Mesenchymal stem cell (in vitro differentiated cells and primary cell): Measurements from ENCODE around the gene URAD. TPM values are rescaled to one million over a fixed set of nuclear protein-coding genes. Genes with fewer than 3 reads are reported as not detected.

Source experiments
- DNase-seq: peaks from one replicate; pipeline ENCODE4 v3.0.0-alpha.2; 2013
- H2AFZ ChIP-seq: one replicate; pipeline ENCODE4 v1.6.1; 2013; ENCODE audit warnings: low read depth, mild to moderate bottlenecking, control low read depth, inconsistent platforms, low read length, moderate library complexity
- H2AK5ac ChIP-seq: 2 replicates; pipeline ENCODE4 v1.6.1; 2013; ENCODE audit warnings: low read length, moderate library complexity, mild to moderate bottlenecking, inconsistent platforms; ENCODE audit not compliant: severe bottlenecking
- H2BK120ac ChIP-seq: one replicate; pipeline ENCODE4 v1.6.1; 2013; ENCODE audit warnings: low read depth, mild to moderate bottlenecking, inconsistent platforms, low read length, moderate library complexity
- H2BK12ac ChIP-seq, 2 experiments: one replicate each; pipeline ENCODE4 v1.6.1; 2013; ENCODE audit warnings: inconsistent platforms in 2 of 2, low read length in 2 of 2, mild to moderate bottlenecking in 2 of 2, moderate library complexity in 2 of 2, control low read depth in 1 of 2
- H2BK15ac ChIP-seq: one replicate; pipeline ENCODE4 v1.6.1; 2013; ENCODE audit warnings: mild to moderate bottlenecking, low read depth, inconsistent platforms; ENCODE audit not compliant: poor library complexity, severe bottlenecking
- H2BK5ac ChIP-seq: 2 replicates; pipeline ENCODE4 v1.6.1; 2013; ENCODE audit warnings: low read depth, mild to moderate bottlenecking, low read length, control low read depth, inconsistent platforms; ENCODE audit not compliant: poor library complexity, severe bottlenecking
- H3K14ac ChIP-seq, 2 experiments: one replicate each; pipeline ENCODE4 v1.6.1; 2013; ENCODE audit warnings: inconsistent platforms in 2 of 2, low read length in 2 of 2, control low read depth in 1 of 2, mild to moderate bottlenecking in 1 of 2, moderate library complexity in 1 of 2
- H3K18ac ChIP-seq, 2 experiments: one replicate each; pipeline ENCODE4 v1.6.1; 2013; ENCODE audit warnings: inconsistent platforms in 2 of 2, low read length in 2 of 2, control low read depth in 1 of 2, low read depth in 1 of 2, mild to moderate bottlenecking in 1 of 2
- H3K23ac ChIP-seq, 2 experiments: one replicate each; pipeline ENCODE4 v1.6.1; 2013; ENCODE audit warnings: inconsistent platforms in 2 of 2, low read length in 2 of 2, mild to moderate bottlenecking in 2 of 2, moderate library complexity in 2 of 2, control low read depth in 1 of 2
- H3K27ac ChIP-seq: 2 replicates; pipeline ENCODE4 v1.5.1; 2013; ENCODE audit warnings: mild to moderate bottlenecking, moderate library complexity, low read length, control low read depth, inconsistent platforms; ENCODE audit not compliant: poor library complexity, severe bottlenecking
- H3K27me3 ChIP-seq, 2 experiments: 2 replicates each; pipeline versions ENCODE4 v1.6.1 to v1.7.0; 2013; ENCODE audit warnings: low read length in 2 of 2, mild to moderate bottlenecking in 2 of 2, moderate library complexity in 2 of 2, control low read depth in 1 of 2, inconsistent platforms in 1 of 2; ENCODE audit not compliant: control insufficient read depth in 1 of 2, insufficient read depth in 1 of 2
- H3K36me3 ChIP-seq, 2 experiments: 2 replicates each; pipeline versions ENCODE4 v1.6.1 to v1.7.0; 2013; ENCODE audit warnings: low read length in 2 of 2, control low read depth in 1 of 2, inconsistent platforms in 1 of 2, low read depth in 1 of 2, mild to moderate bottlenecking in 1 of 2; ENCODE audit not compliant: insufficient read depth in 2 of 2, control insufficient read depth in 1 of 2
- H3K4ac ChIP-seq, 2 experiments: one replicate each; pipeline ENCODE4 v1.6.1; 2013; ENCODE audit warnings: inconsistent platforms in 2 of 2, low read length in 2 of 2, mild to moderate bottlenecking in 2 of 2, moderate library complexity in 2 of 2, control low read depth in 1 of 2, low read depth in 1 of 2
- H3K4me1 ChIP-seq: 2 replicates; pipeline ENCODE4 v1.6.1; 2013; ENCODE audit warnings: low read depth, low read length, control low read depth; ENCODE audit not compliant: control insufficient read depth, insufficient read depth
- H3K4me2 ChIP-seq: 2 replicates; pipeline ENCODE4 v1.6.1; 2013; ENCODE audit warnings: low read length, mild to moderate bottlenecking, inconsistent platforms; ENCODE audit not compliant: poor library complexity, severe bottlenecking
- H3K4me3 ChIP-seq, 2 experiments: 2 replicates each; pipeline versions ENCODE4 v1.5.1 to v1.7.0; 2013; ENCODE audit warnings: low read length in 2 of 2, mild to moderate bottlenecking in 2 of 2, control low read depth in 1 of 2, low read depth in 1 of 2; ENCODE audit not compliant: insufficient read depth in 1 of 2
- H3K79me1 ChIP-seq: replicated peaks from 2 replicates; pipeline ENCODE4 v1.6.1; 2013; ENCODE audit warnings: mild to moderate bottlenecking, control low read depth, low read length, inconsistent platforms; ENCODE audit not compliant: poor library complexity, severe bottlenecking
- H3K9ac ChIP-seq: 2 replicates; pipeline ENCODE4 v1.7.0; 2013; ENCODE audit warnings: mild to moderate bottlenecking, low read length, moderate library complexity
- H3K9me3 ChIP-seq: 2 replicates; pipeline ENCODE4 v1.7.0; 2013; ENCODE audit warnings: mild to moderate bottlenecking, low read length; ENCODE audit not compliant: control insufficient read depth
- H4K8ac ChIP-seq: one replicate; pipeline ENCODE4 v1.6.1; 2013; ENCODE audit warnings: inconsistent platforms, mild to moderate bottlenecking, low read length, moderate library complexity
- H4K91ac ChIP-seq: one replicate; pipeline ENCODE4 v1.6.1; 2013; ENCODE audit warnings: mild to moderate bottlenecking, low read length, inconsistent platforms
- WGBS: methylation state at CpG from one replicate; pipeline ENCODE4 v1.1.7; 2013; ENCODE audit warnings: mixed read lengths; 5-methylcytosine and 5-hydroxymethylcytosine counted together
- polyA plus RNA-seq, 2 experiments: library from polyadenylated mRNA; stranded (reverse); fragments of 200-250 nt; gene quantifications; one replicate each; pipeline ENCODE4 v1.2.3, GENCODE V29; 2013

The URAD gene
- not detected for polyA plus RNA-seq (2013, experiment 1 of 2)
- not detected for polyA plus RNA-seq (2013, experiment 2 of 2)

- 76% methylated on average over 11 of the region's 11 CpGs for WGBS
- Histone ChIP-seq H2AK5ac (no peak within 1 kb of the TSS), H3K27ac (no peak within 1 kb of the TSS)
These were observed at the start of gene URAD for GRCh38 chr13:27988520-27988919. Gene URAD (minus strand): TSS chr13:27988693. CDS start chr13:27988637, 56 bp downstream.

GRCh38 chr13:28037399-28037798 is 48.9 kb upstream of the URAD start:
- no peak overlapping the region for H3K4ac ChIP-seq
- no peaks in the 10 kb centered on the region for H3K36me3 ChIP-seq
- no peak overlapping the region for H2BK120ac ChIP-seq
- no peak overlapping the region for H3K18ac ChIP-seq
- H2BK12ac ChIP-seq = no peak overlapping the region
- H4K91ac ChIP-seq = no peak overlapping the region
- H2AFZ ChIP-seq = no peak overlapping the region
- H3K27me3 ChIP-seq = peaks cover 0 to 32% of the 10 kb centered on the region in 2 experiments
- H4K8ac ChIP-seq = peak overlapping the region; percentile 17
- H3K4me2 ChIP-seq = no peak overlapping the region
- H3K79me1 ChIP-seq = no peaks in the 10 kb centered on the region
- H2BK5ac ChIP-seq = no peak overlapping the region
- H3K4me3 ChIP-seq = no peak overlapping the region
- no peaks in the 10 kb centered on the region for H3K9me3 ChIP-seq
- H2AK5ac ChIP-seq = no peak overlapping the region
- H3K23ac ChIP-seq = no peak overlapping the region
- no peak overlapping the region for H3K27ac ChIP-seq
- peak overlapping the region in 1 of 2 experiments; percentile 47 for H3K14ac ChIP-seq
- WGBS = 56% methylated on average over 2 of the region's 2 CpGs
- no peak overlapping the region for H2BK15ac ChIP-seq
- no peak overlapping the region for H3K9ac ChIP-seq
- DNase-seq = no peak
- no peaks in the 10 kb centered on the region for H3K4me1 ChIP-seq

More at GRCh38 chr13:27988520-27988919, at the start of gene URAD:
- Histone ChIP-seq H3K9me3 (no peaks in the 10 kb centered on the region), H3K4me1 (no peaks in the 10 kb centered on the region), H3K79me1 (no peaks in the 10 kb centered on the region), H3K18ac (no peak within 1 kb of the TSS), H2BK120ac (no peak within 1 kb of the TSS), H3K14ac (no peak within 1 kb of the TSS), H4K8ac (no peak within 1 kb of the TSS), H2BK5ac (no peak within 1 kb of the TSS), H3K27me3 (peaks cover 28 to 64% of the 10 kb centered on the region in 2 experiments), H3K4me3 (no peak within 1 kb of the TSS), H3K4ac (no peak within 1 kb of the TSS), H3K4me2 (no peak within 1 kb of the TSS), H4K91ac (no peak within 1 kb of the TSS), H3K36me3 (no peaks in the 10 kb centered on the region), H3K9ac (no peak within 1 kb of the TSS), H3K23ac (no peak within 1 kb of the TSS), H2BK12ac (no peak within 1 kb of the TSS), H2AFZ (no peak within 1 kb of the TSS), H2BK15ac (no peak within 1 kb of the TSS)
- no peak for DNase-seq

- H4K91ac ChIP-seq = no peak overlapping the region
- no peak overlapping the region for H2AK5ac ChIP-seq
- H3K27ac ChIP-seq = no peak overlapping the region
- no peak overlapping the region for H2BK12ac ChIP-seq
- H2AFZ ChIP-seq = no peak overlapping the region
- no peaks in the 10 kb centered on the region for H3K9me3 ChIP-seq
- no peak overlapping the region for H3K4me3 ChIP-seq
- no peaks in the 10 kb centered on the region for H3K4me1 ChIP-seq
- H3K9ac ChIP-seq = no peak overlapping the region
- H3K4me2 ChIP-seq = no peak overlapping the region
- no peak overlapping the region for H3K14ac ChIP-seq
- H3K18ac ChIP-seq = no peak overlapping the region
- no peak overlapping the region for H2BK120ac ChIP-seq
- H3K23ac ChIP-seq = no peak overlapping the region
- no peak overlapping the region for H3K4ac ChIP-seq
- no peak overlapping the region for H4K8ac ChIP-seq
- DNase-seq = peak; percentile 31
- no peaks in the 10 kb centered on the region for H3K79me1 ChIP-seq
- no peak overlapping the region for H2BK5ac ChIP-seq
- peaks cover 0 to 29% of the 10 kb centered on the region in 2 experiments for H3K27me3 ChIP-seq
- no peak overlapping the region for H2BK15ac ChIP-seq
- no peaks in the 10 kb centered on the region for H3K36me3 ChIP-seq
- 58% methylated on average over 5 of the region's 6 CpGs for WGBS
These were observed 46.8 kb upstream of the URAD start for GRCh38 chr13:28035146-28035782.

GRCh38 chr13:28033894-28034655 is 45.6 kb upstream of the URAD start:
- H2BK12ac ChIP-seq = no peak overlapping the region
- H3K27ac ChIP-seq = no peak overlapping the region
- H3K36me3 ChIP-seq = no peaks in the 10 kb centered on the region
- no peak overlapping the region for H3K4me3 ChIP-seq
- H3K27me3 ChIP-seq = peaks cover 0 to 25% of the 10 kb centered on the region in 2 experiments
- no peak overlapping the region for H3K18ac ChIP-seq
- no peaks in the 10 kb centered on the region for H3K9me3 ChIP-seq
- H2BK120ac ChIP-seq = no peak overlapping the region
- H2AFZ ChIP-seq = no peak overlapping the region
- no peaks in the 10 kb centered on the region for H3K4me1 ChIP-seq
- H3K14ac ChIP-seq = no peak overlapping the region
- H4K8ac ChIP-seq = no peak overlapping the region
- H3K4ac ChIP-seq = no peak overlapping the region
- H4K91ac ChIP-seq = no peak overlapping the region
- no peak overlapping the region for H3K23ac ChIP-seq
- no peaks in the 10 kb centered on the region for H3K79me1 ChIP-seq
- H2AK5ac ChIP-seq = no peak overlapping the region
- no peak overlapping the region for H3K4me2 ChIP-seq
- no peak overlapping the region for H3K9ac ChIP-seq
- WGBS = 98% methylated on average over 8 of the region's 8 CpGs
- H2BK5ac ChIP-seq = no peak overlapping the region
- no peak overlapping the region for H2BK15ac ChIP-seq
- DNase-seq = no peak
